OCI-LY3 (cell line): ENCODE measurements around the gene PARD3B.

Source experiments
- EZH2phosphoT487 ChIP-seq: fragments of 200-600 bp; shearing (Covaris generic); IDR thresholded peaks from 2 replicates; pipeline ENCODE4 v1.6.1; 2018; ENCODE audit warnings: antibody characterized with exemption, mixed run types, low read depth
- TF ChIP-seq, protein P1 (sequence below): fragments of 200-600, 300-600 bp; sonication (generic); IDR thresholded peaks from 2 replicates; pipeline ENCODE4 v1.5.1; 2014; ENCODE audit warnings: antibody characterized with exemption, low read length, low read depth

DNA sequence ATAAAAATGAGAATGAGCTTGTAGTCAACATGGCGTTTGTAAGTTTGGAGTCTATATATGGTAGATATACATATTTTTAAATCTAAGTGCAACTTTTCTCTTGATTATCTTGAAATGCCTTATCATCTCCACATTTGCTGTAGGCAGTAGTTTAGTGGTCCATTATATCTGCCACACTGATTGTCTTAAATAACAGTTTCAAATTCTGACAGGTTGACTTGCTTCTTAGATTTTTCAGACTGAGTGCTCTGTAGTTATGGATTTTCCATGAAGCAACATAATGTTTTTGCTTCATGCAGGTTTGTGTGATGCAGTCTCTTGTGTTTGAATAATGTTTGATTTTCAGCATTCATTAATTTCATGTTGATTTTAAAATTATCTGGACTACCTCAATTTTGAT is 12.3 kb downstream of the PARD3B start:
- TF ChIP-seq EZH2phosphoT487 = no peak
- TF ChIP-seq, protein P1, sequence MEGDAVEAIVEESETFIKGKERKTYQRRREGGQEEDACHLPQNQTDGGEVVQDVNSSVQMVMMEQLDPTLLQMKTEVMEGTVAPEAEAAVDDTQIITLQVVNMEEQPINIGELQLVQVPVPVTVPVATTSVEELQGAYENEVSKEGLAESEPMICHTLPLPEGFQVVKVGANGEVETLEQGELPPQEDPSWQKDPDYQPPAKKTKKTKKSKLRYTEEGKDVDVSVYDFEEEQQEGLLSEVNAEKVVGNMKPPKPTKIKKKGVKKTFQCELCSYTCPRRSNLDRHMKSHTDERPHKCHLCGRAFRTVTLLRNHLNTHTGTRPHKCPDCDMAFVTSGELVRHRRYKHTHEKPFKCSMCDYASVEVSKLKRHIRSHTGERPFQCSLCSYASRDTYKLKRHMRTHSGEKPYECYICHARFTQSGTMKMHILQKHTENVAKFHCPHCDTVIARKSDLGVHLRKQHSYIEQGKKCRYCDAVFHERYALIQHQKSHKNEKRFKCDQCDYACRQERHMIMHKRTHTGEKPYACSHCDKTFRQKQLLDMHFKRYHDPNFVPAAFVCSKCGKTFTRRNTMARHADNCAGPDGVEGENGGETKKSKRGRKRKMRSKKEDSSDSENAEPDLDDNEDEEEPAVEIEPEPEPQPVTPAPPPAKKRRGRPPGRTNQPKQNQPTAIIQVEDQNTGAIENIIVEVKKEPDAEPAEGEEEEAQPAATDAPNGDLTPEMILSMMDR = no peak
